Fibroblast of lung (primary cell): ENCODE data around the gene IL1A. TPM values are rescaled to one million over a fixed set of nuclear protein-coding genes. Genes with fewer than 3 reads are reported as not detected.

Source experiments
- DNase-seq, 2 donors: peaks; one replicate each; pipeline versions ENCODE4 v3.0.0 to v3.0.0-alpha.2; 2010; ENCODE audit warnings: low read depth in 2 of 2
- H2AFZ ChIP-seq: 2 replicates; pipeline ENCODE4 v1.5.1; 2012; ENCODE audit warnings: low read length, control low read depth, inconsistent platforms
- H3K27ac ChIP-seq: 2 replicates; pipeline ENCODE4 v1.5.1; 2011; ENCODE audit warnings: low read length, control low read depth; ENCODE audit not compliant: insufficient read depth
- H3K27me3 ChIP-seq: 2 replicates; pipeline ENCODE4 v1.5.1; 2011; ENCODE audit warnings: mild to moderate bottlenecking, low read length; ENCODE audit not compliant: control insufficient read depth, insufficient read depth
- H3K36me3 ChIP-seq: 2 replicates; pipeline ENCODE4 v1.5.1; 2011; ENCODE audit warnings: low read length; ENCODE audit not compliant: control insufficient read depth, insufficient read depth
- H3K4me1 ChIP-seq: 2 replicates; pipeline ENCODE4 v1.5.1; 2011; ENCODE audit warnings: low read length; ENCODE audit not compliant: control insufficient read depth, insufficient read depth; ENCODE audit errors: extremely low read depth
- H3K4me2 ChIP-seq: 2 replicates; pipeline ENCODE4 v1.5.1; 2011; ENCODE audit warnings: low read length, control low read depth; ENCODE audit not compliant: insufficient read depth; ENCODE audit errors: extremely low read depth
- H3K4me3 ChIP-seq, 4 experiments: fragments of 200-600 bp in 1 of 4; sonication (generic) in 1 of 4; replicated peaks in 1 of 4; 2 replicates each; pipeline ENCODE4 v1.5.1; 2011 to 2016; ENCODE audit warnings: low read length in 4 of 4, low read depth in 3 of 4, mild to moderate bottlenecking in 3 of 4, control low read depth in 2 of 4, inconsistent platforms in 1 of 4, mixed read lengths in 1 of 4; ENCODE audit not compliant: insufficient read depth in 1 of 4; ENCODE audit errors: control extremely low read depth in 1 of 4
- H3K79me2 ChIP-seq: 2 replicates; pipeline ENCODE4 v1.5.1; 2012; ENCODE audit warnings: mild to moderate bottlenecking, low read length, inconsistent platforms; ENCODE audit not compliant: control insufficient read depth, insufficient read depth
- H3K9ac ChIP-seq: 2 replicates; pipeline ENCODE4 v1.5.1; 2011; ENCODE audit warnings: mild to moderate bottlenecking, low read length, control low read depth; ENCODE audit not compliant: insufficient read depth
- H3K9me3 ChIP-seq: 2 replicates; pipeline ENCODE4 v1.5.1; 2012; ENCODE audit warnings: low read depth, low read length; ENCODE audit not compliant: control insufficient read depth, insufficient read depth
- H4K20me1 ChIP-seq: 2 replicates; pipeline ENCODE4 v1.5.1; 2011; ENCODE audit warnings: low read length; ENCODE audit not compliant: control insufficient read depth, insufficient read depth; ENCODE audit errors: extremely low read depth
- EZH2 ChIP-seq: IDR thresholded peaks from 2 replicates; pipeline ENCODE4 v1.5.1; 2012; ENCODE audit warnings: low read length, control low read depth, mild to moderate bottlenecking; ENCODE audit errors: missing control alignments
- polyA plus RNA-seq, 2 donors: library from polyadenylated mRNA; depleted of rRNA in 1 of 2; stranded (reverse) in 1 of 2; unstranded in 1 of 2; fragments of >200 nt; gene quantifications; 2 replicates each; pipeline ENCODE4 v1.2.1, GENCODE V29; 2011 to 2012; ENCODE audit warnings: missing spikeins in 1 of 2
- total RNA-seq: library from RNA; depleted of rRNA; stranded (reverse); fragments of >200 nt; gene quantifications from 2 replicates; pipeline ENCODE4 v1.2.1, GENCODE V29; 2014
- TF ChIP-seq, protein P1 (sequence below), 2 donors: IDR thresholded peaks in 1 of 2; conservative IDR thresholded peaks in 1 of 2; 1 replicate in 1 of 2; 2 replicates in 1 of 2; pipeline ENCODE4 v1.5.1; 2011 to 2012; ENCODE audit warnings: low read length in 2 of 2, control low read depth in 1 of 2, inconsistent platforms in 1 of 2, low read depth in 1 of 2, mild to moderate bottlenecking in 1 of 2

The IL1A gene
- total and polyA plus RNA-seq, 2 donors (not counting 1 experiment from before 2014, with no cell fraction given): 0.07 to 0.17 TPM

- H3K4me1 ChIP-seq: no peaks in the 10 kb centered on the region
- no peaks in the 10 kb centered on the region for H3K27me3 ChIP-seq
- H3K79me2 ChIP-seq: no peaks in the 10 kb centered on the region
- no peak overlapping the region for H3K9ac ChIP-seq
- H2AFZ ChIP-seq: no peak overlapping the region
- H3K27ac ChIP-seq: no peak overlapping the region
- no peak for DNase-seq
- H3K4me2 ChIP-seq: no peak overlapping the region
- no peaks in the 10 kb centered on the region for H3K9me3 ChIP-seq
- H3K36me3 ChIP-seq: no peaks in the 10 kb centered on the region
- TF ChIP-seq, protein P1, sequence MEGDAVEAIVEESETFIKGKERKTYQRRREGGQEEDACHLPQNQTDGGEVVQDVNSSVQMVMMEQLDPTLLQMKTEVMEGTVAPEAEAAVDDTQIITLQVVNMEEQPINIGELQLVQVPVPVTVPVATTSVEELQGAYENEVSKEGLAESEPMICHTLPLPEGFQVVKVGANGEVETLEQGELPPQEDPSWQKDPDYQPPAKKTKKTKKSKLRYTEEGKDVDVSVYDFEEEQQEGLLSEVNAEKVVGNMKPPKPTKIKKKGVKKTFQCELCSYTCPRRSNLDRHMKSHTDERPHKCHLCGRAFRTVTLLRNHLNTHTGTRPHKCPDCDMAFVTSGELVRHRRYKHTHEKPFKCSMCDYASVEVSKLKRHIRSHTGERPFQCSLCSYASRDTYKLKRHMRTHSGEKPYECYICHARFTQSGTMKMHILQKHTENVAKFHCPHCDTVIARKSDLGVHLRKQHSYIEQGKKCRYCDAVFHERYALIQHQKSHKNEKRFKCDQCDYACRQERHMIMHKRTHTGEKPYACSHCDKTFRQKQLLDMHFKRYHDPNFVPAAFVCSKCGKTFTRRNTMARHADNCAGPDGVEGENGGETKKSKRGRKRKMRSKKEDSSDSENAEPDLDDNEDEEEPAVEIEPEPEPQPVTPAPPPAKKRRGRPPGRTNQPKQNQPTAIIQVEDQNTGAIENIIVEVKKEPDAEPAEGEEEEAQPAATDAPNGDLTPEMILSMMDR (conservative IDR thresholded peaks at IDR 0.05 in 1 of 2, IDR thresholded peaks at IDR 0.05 in 1 of 2; ENCODE audit: low read depth in 1 of 2, low read length in 2 of 2): no peak
- no peak for TF ChIP-seq EZH2
- no peak overlapping the region for H3K4me3 ChIP-seq
- H4K20me1 ChIP-seq: no peaks in the 10 kb centered on the region
Observed at GRCh38 chr2:112772911-112773475, 11.3 kb downstream of the IL1A start.

DNA sequence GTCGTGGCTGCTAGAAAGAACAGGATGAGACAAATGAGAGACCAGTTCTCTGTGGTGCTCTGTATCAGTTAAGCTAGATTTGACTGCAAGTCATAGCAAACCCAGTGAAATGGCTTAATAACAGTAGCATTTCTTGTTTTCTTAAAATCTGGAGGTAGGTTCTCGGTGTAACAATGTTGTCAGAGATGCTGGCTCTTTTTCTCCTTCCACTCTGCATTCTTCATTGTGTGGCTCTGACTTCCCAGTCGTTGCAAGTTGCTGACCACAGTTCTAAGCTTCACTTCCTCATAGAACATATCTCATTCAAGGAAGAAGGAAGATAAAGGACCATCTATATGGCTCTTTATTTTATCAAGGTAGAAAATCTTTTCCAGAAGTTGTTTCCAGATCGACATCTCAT is 12.0 kb downstream of the IL1A start:
- no peaks in the 10 kb centered on the region for H4K20me1 ChIP-seq
- no peak overlapping the region for H2AFZ ChIP-seq
- H3K4me2 ChIP-seq: no peak overlapping the region
- H3K36me3 ChIP-seq: no peaks in the 10 kb centered on the region
- no peaks in the 10 kb centered on the region for H3K9me3 ChIP-seq
- H3K4me1 ChIP-seq: no peaks in the 10 kb centered on the region
- no peak overlapping the region for H3K9ac ChIP-seq
- no peak overlapping the region for H3K27ac ChIP-seq
- no peak overlapping the region for H3K4me3 ChIP-seq
- H3K27me3 ChIP-seq: no peaks in the 10 kb centered on the region
- H3K79me2 ChIP-seq: no peaks in the 10 kb centered on the region
- TF ChIP-seq EZH2: no peak
- TF ChIP-seq, protein P1 (conservative IDR thresholded peaks at IDR 0.05 in 1 of 2, IDR thresholded peaks at IDR 0.05 in 1 of 2; ENCODE audit: low read depth in 1 of 2, low read length in 2 of 2): no peak
- DNase-seq: no peak

DNA sequence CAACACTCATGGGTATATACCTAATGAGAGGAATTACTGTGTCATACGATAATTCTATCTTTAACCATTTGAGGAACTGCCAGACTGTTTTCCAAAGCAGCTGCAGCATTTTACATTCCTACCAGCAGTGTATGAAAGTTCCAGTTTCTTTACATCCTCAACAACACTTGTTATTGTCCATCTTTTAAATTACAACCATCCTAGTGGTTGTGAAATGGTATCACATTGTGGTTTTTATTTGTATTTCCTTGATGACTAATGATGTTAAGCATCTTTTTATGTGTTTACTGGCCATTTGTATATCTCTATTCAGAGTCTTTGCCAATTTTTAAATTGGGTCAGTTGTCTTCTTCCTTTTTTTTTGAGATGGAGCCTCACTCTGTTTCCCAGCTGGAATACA is 15.9 kb downstream of the IL1A start:
- TF ChIP-seq EZH2: no peak
- TF ChIP-seq, protein P1 (conservative IDR thresholded peaks at IDR 0.05 in 1 of 2, IDR thresholded peaks at IDR 0.05 in 1 of 2; ENCODE audit: low read depth in 1 of 2, low read length in 2 of 2): no peak
- Histone ChIP-seq H3K4me1 (no peaks in the 10 kb centered on the region), H3K27ac (no peak overlapping the region), H2AFZ (no peak overlapping the region), H3K4me2 (peak overlapping the region; percentile 49), H3K9ac (no peak overlapping the region), H3K27me3 (no peaks in the 10 kb centered on the region), H3K79me2 (peaks cover 9% of the 10 kb centered on the region), H3K4me3 (no peak overlapping the region), H3K36me3 (no peaks in the 10 kb centered on the region), H3K9me3 (no peaks in the 10 kb centered on the region), H4K20me1 (no peaks in the 10 kb centered on the region)
- DNase-seq: peak in 1 of 2 donors; percentile 29
